Gastrocnemius medialis (tissue), 4 donors: ENCODE results near the gene PRX.

Source experiments
- POLR2A ChIP-seq, 2 donors: fragments of 450-650 bp; IDR thresholded peaks; one replicate each; pipeline ENCODE4 v1.6.1; 2017; ENCODE audit warnings: antibody characterized with exemption in 2 of 2, mild to moderate bottlenecking in 2 of 2, moderate library complexity in 2 of 2
- TF ChIP-seq, protein P1 (sequence below), 5 experiments: fragments of 450-650 bp in 3 of 5; fragments of 200-600 bp in 2 of 5; sonication (generic) in 2 of 5; IDR thresholded peaks in 4 of 5; conservative IDR thresholded peaks in 1 of 5; 1 replicate in 4 of 5; 2 replicates in 1 of 5; pipeline ENCODE4 v1.5.1; 2016 to 2019; ENCODE audit warnings: antibody characterized with exemption in 5 of 5, mild to moderate bottlenecking in 3 of 5, moderate library complexity in 3 of 5

DNA sequence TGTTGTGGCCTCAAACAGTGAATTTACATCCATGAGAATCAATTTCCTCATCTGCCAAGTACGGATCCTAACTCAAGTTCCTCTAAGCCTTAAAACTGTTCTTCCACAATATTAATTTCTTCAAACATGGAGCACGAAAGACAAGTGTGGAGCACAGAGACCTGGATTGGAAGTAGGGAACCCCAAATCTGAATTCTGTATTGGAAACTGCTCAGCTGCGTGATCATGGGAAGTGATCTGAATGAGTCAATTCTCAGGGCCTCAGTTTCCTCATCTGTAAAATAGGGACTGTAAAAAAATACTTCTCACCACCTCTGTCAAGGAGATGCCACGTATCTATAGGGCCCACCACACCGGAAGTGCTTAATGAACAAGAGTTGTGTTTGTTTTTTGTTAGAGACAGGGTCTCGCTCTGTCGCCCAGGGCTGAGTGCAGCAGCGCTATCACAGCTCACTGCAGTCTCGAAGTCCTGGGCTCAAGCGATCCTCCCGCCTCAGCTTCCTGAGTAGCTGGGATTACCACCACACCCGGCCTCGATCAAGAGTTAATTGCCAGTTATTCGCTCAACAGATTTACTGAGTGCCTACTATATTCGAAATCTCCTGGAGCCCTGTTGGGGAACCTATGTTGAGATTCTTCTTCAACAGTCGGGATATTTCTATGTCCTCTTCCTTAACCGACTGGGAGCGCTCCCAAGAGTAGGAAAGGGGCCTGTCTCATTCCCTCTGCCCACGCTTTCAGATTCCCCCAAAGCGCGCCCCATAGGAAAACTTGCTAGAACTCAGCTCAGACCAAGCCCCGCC is 29.4 kb upstream of the PRX start:
- TF ChIP-seq, protein P1, sequence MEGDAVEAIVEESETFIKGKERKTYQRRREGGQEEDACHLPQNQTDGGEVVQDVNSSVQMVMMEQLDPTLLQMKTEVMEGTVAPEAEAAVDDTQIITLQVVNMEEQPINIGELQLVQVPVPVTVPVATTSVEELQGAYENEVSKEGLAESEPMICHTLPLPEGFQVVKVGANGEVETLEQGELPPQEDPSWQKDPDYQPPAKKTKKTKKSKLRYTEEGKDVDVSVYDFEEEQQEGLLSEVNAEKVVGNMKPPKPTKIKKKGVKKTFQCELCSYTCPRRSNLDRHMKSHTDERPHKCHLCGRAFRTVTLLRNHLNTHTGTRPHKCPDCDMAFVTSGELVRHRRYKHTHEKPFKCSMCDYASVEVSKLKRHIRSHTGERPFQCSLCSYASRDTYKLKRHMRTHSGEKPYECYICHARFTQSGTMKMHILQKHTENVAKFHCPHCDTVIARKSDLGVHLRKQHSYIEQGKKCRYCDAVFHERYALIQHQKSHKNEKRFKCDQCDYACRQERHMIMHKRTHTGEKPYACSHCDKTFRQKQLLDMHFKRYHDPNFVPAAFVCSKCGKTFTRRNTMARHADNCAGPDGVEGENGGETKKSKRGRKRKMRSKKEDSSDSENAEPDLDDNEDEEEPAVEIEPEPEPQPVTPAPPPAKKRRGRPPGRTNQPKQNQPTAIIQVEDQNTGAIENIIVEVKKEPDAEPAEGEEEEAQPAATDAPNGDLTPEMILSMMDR (IDR thresholded peaks at IDR 0.05 in 4 of 5, conservative IDR thresholded peaks at IDR 0.05 in 1 of 5): no peak
- no peak for TF ChIP-seq POLR2A (IDR thresholded peaks at IDR 0.05)
